HG03571 (cell line): ENCODE data around the gene C5AR1.
A peak's percentile ranks its signal among the peaks of the same experiment; 100 is the strongest.
"Not testable (repeated sequence)": the region's sequence is repeated elsewhere in the genome, so short reads cannot be mapped to it uniquely, and the experiment has no call there.

Experiments used
- ATAC-seq: cut with Tn5 transposase; IDR thresholded peaks from one replicate; pipeline ENCODE4 v1.9.1; 2021; ENCODE audit not compliant: unreplicated experiment

The C5AR1 gene

DNA sequence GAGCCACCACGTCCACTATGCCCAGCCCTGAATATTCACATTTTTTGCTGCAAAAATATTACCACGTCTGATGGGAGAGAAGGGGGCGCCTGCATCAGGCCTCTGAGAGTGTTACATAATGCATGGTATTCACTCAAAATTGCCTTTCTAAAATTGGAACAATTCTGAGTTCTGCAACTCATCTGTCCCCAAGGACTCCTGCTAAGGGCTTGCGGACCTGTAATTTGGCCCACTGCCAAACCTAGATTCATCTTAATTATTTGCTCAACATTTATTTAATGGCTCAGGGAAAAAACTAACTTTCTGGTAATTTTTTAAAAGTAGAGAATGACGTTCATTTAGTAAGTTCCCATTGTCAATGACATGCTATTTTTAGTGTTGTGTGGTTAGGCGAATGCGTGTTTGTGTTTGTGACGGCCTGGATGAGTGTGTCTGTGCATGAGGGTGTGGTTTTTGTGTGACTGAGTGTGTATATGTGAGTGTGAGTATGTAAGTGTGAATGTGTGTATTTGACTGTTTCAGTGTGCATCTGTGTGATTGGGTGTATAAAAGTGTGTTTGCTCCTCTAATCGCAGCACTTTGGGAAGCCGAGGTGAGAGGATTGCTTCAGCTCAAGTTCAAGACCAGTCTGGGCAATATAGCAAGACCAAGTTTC is 26.1 kb upstream of the C5AR1 start:
- no peak for ATAC-seq

DNA sequence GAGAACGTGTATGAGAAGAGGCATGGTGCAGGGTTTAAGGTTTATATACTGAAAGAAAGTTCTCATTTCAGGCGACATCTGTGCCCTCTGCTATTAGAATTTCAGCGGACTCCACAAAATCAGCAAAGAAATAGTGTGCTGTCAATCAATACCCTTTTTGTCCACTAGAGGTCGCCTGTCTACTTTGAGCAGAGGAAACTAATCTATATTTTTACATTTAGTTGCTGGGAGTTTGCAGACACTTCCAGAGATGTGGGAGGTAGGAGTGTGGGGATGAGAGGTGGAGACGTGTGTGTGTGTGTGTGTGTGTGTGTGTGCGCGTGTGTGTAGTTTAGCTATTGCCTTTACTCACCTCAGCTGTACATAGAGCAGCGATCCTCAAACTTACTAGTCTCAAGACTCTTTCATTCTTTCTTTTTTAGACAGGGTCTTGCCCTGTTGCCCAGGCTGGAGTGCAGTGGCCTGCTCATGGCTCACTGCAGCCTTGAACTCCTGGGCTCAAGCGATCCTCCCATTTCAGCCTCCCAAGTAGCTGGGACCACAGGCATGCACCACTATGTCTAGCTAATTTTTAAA is 25.2 kb upstream of the C5AR1 start:
- ATAC-seq: no peak

DNA sequence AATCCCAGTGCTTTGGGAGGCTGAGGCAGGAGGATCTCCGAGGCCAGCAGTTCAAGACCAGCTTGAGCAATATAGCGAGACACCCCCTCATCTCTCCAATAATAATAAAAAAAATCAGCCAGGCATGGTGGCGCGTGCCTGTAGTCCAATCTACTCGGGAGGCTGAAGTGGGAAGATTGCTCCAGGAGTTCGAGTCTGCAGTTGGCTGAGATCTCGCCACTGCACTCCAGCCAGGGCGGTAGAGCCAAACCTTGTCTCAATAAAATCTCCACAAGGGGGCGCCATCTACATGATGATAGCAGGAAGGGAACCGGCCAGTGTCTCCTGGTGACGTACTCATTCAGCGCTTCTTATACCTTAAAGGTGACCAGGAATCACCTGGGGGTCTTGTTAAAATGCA is 13.6 kb upstream of the C5AR1 start:
- peak; percentile 57 for ATAC-seq

DNA sequence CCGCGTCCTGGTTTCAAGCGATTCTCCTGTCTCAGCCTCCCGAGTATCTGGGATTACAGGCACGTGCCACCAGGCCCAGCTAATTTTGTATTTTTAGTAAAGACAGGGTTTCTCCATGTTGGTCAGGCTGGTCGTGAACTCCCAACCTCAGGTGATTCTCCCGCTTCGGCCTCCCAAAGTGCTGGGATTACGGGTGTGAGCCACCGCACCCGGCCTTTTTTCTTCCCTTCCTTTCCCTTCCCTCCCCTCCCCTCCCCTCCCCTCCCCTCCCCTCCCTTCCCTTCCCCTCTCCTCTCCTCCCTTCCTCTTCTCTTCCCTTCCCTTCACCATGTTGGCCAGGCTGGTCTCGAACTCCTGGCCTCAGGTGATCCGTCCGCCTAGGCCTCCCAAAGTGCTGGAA is 8.8 kb upstream of the C5AR1 start:
- not testable (repeated sequence) for ATAC-seq

DNA sequence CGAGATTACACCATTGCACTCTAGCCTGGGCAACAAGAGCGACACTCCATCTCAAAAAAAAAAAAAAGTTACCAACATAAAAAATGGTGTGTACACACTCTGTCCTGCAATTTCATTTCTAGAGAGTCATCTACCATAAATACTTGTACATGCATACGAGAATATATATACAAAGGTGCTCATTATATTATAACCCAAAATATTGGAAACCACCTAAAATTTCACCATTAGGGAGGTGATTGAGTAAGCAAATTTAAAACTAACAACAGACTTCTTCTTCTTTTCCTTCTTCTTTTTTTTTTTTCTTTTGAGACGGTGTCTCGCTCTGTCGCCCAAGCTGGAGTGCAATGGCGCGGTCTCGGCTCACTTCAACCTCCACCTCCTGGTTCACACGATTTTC is 7.4 kb upstream of the C5AR1 start:
- ATAC-seq: no peak

DNA sequence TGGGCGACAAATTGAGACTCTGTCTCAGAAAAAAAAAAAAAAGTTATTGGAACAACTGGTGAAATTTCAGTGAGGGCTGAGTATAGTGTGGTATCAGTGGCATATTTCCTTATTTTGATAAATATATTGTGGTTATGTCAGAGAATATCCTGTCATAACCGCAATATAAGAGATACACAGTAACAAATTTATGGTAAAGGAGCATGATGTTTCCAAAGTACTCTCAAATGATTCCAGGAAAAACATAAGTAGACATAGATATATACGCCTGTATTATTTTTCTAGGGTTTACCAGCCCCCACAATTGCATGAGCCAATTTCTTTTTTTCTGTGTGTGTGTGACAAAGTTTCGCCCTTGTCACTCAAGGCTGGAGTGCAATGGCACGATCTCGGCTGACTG is 5.7 kb upstream of the C5AR1 start:
- ATAC-seq: no peak

DNA sequence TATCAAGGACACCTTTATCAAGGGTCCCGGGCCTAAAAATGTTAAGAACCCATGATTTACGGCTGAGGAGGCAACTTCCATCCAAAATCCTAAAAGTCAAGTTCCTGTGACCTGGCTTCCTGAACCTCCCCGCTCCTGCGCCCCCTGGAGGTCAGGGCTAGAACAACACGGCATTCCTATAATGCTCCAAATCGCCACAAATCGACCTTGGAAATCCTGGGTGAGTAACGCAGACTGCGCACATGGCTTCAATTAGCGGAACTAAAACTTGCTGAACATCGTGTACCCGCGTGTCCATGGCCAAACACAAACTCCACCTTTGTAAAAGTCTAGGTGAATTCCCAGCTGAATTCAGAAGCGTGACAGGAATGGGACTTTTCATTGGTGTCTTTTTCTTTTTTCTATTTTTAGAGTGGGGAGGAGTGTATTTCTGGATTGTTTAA is 4.3 kb upstream of the C5AR1 start:
- ATAC-seq: no peak

DNA sequence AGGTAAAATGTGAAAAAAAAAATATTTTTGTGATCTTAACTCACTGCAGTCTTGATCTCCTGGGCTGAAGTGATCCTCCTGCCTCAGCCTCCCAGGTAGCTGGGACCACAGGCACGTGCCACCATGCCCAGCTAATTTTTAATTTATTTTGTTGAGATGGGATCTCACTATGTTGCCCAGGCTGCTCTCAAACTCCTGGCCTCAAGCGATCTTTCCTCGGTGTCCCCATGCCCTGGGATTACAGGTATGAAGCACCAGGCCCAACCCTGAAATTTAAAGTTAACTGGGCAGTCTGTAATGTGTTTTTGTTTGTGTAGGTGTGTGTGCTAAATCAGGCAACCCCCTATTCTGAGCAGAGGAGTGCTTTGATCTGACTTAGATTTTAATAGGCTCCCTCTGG is 3.4 kb upstream of the C5AR1 start:
- no peak for ATAC-seq

DNA sequence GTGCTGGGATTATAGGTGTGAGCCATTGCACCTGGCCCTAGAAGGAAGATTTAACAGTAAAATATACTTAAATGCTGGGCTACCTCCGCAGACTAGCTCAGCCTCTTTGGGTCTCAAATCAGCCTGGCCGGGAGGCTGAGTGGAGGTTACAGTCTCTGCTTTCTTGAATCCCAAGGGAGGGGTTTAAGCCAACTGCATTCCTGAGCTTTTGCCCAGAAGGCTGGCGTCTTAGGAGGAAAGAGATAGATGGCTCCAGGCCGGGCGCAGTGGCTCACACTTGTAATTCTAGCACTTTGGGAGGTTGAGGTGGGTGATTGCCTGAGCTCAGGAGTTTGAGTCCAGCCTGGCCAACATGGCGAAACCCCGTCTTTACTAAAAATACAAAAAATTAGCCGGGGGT is 623 bp upstream of the C5AR1 start:
- ATAC-seq: no peak

DNA sequence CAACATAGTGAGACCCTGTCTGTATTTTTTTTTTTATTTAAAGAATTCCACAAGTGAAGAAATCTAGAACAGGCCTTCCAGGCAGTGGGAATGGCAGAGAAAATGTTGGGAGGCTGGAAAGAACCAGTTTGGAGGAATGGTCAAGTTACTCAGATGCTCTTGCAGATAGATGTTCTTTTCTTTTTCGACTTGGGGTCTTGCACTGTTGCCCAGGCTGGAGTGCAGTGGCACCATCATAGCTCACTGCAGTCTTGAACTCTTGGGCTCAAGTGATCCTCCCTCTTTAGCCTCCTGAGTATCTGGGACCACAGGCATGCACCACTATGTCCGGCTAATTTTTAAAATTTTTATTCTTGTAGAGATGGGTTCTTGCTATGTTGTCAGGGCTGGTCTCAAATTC is 662 bp downstream of the C5AR1 start:
- no peak for ATAC-seq

DNA sequence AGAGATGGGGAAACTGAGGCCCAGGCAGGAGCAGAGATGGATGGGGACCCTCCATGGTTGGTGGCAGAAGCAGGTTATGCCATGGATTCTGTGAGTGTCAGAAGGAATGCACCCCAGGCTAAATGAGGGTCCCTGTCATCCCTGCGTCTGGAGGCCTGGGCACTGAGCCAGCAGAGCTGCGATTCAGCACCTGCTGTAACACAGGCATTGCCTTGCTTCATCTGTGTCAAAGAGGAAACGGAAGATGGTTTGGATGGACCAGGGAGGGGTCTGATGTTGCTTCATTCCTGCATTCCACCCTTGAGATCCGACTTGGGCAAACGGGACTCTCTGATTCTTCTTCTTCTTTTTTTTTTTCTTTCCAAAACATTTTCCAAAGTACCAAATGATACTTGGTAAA is 1.2 kb downstream of the C5AR1 start:
- ATAC-seq: no peak

DNA sequence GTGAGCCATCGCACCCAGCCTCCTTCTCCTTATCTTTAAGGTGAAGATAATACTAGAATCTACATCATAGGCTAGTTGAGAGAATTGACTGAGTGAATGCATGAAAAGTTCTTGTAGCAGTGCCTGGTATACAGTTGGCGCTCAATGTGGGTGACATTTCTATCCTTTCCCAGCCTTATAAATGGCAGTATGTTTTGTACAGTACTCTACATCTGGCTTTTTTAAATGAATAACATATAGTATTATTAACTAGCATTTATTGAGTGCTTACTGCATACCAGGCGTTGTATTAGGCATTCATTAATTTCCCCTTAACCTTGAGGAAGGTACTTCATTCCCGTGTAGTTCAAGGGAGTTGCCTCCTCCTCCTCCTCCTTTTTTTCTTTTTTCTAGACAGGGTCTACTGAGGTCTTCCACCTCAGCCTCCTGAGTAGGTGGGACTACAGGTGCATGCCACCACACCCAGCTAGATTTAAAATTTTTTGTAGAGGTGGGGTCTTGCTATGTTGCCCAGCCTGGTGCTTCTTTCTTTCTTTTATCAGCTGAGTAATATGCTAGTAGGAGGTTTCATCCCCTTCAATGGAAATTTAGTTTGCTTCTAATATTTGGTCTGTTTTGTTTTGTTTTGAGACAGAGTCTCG is 2.8 kb downstream of the C5AR1 start:
- no peak for ATAC-seq

DNA sequence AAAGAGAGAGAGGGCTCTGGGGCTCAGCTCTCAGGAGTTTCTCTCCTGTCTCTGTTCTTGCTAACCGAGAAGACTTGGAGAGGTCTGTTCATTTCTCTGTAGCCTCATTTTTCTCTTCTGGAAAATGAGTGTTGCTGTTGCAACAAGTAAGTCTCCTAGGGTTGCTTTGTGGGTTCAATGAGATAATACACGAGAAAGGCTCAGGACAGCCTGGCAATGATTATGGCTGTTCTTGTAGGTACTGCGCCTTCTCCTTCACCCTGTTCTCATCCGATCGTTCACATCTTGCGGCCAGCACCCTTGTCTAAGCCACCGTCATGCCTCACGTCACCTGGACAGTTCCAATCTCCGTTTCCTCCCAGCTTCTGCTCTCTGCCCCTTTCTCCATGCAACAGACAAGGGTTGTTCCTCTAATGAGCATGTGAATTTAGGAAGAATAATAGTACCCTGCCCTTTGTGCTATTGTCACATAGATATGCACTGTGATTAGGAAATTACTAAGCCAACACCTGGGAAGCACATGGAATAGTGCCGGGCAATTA is 4.2 kb downstream of the C5AR1 start:
- no peak for ATAC-seq

DNA sequence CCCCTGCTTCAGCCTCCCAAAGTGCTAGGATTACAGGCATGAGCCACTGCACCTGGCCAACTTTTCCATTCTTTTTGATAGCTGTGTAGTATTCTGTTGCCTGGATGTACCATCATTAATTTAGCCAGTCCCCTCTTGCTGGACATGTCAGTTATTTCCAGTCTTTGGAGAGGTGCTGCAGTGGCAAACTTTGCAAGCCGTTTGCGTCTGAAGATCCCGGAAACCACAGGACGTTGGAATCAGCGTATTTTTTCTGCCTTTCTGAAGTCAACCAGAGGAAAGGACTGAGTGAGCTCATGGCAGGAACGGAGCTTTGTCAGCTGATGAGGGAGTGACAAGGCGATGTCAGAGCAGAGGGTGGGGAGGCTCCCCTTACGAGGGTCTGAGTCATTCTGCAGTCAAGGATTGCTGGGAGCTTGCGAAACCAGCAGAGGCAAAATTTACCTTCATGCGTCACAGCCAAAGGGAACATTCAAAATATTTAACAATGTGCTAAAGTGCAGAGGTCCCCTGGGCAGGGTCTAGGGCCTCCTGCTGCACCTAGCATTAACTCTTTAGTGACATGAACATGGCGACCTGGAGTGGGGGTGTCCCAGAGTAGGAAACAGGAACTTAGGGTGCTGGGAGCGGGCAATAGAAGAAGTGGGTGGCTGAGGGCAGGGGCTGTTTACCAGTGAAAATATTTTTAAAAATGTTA is 5.6 kb downstream of the C5AR1 start:
- ATAC-seq: no peak

DNA sequence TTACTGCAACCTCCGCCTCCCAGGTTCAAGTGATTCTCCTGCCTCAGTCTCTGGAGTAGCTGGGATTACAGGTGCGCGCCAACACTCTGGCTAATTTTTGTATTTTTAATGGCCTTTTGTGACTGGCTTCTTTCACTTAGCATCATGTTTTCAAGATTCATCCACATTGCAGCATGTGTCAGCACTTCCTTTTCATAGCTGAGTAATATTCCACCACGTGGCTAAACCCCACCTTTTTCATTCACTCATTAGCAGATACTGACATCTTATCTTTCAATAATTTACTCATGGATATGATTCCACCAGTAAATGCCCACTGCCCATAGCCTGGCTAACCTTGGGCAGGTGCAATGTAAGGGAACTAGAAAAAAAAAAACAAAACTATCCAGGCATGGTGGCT is 6.9 kb downstream of the C5AR1 start:
- no peak for ATAC-seq

DNA sequence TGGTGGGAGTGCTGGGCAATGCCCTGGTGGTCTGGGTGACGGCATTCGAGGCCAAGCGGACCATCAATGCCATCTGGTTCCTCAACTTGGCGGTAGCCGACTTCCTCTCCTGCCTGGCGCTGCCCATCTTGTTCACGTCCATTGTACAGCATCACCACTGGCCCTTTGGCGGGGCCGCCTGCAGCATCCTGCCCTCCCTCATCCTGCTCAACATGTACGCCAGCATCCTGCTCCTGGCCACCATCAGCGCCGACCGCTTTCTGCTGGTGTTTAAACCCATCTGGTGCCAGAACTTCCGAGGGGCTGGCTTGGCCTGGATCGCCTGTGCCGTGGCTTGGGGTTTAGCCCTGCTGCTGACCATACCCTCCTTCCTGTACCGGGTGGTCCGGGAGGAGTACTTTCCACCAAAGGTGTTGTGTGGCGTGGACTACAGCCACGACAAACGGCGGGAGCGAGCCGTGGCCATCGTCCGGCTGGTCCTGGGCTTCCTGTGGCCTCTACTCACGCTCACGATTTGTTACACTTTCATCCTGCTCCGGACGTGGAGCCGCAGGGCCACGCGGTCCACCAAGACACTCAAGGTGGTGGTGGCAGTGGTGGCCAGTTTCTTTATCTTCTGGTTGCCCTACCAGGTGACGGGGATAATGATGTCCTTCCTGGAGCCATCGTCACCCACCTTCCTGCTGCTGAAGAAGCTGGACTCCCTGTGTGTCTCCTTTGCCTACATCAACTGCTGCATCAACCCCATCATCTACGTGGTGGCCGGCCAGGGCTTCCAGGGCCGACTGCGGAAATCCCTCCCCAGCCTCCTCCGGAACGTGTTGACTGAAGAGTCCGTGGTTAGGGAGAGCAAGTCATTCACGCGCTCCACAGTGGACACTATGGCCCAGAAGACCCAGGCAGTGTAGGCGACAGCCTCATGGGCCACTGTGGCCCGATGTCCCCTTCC is 10.5 kb downstream of the C5AR1 start:
- ATAC-seq: no peak

DNA sequence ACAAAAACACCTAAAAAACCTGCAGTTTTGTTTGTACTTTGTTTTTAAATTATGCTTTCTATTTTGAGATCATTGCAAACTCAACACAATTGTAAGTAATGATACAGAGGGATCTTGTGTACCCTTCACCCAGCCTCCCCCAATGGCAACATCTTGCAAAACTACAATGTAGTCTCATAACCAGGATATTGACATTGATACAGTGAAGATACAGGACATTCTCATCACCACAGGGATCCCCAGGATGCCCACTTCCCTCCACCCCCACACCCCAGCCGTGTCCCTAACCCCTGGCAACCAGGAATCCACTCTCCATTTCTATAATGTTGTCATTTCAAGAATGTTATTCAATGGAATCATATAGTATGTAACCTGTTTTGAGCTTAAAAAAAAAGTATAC is 12.0 kb downstream of the C5AR1 start:
- no peak for ATAC-seq

DNA sequence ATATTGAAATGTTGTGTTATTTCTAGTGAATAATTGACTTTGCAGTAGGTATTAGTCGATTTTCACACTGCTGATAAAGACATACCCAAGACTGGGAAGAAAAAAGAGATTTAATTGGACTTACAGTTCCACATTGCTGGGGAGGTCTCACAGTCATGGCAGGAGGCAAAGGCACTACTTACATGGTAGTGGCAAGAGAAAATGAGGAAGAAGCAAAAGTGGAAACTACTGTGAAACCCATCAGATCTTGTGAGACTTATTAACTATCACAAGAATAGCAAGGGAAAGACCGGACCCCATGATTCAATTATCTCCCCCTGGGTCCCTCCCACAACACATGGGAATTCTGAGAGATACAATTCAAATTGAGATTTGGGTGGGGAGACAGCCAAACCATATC is 12.4 kb downstream of the C5AR1 start:
- ATAC-seq: no peak

DNA sequence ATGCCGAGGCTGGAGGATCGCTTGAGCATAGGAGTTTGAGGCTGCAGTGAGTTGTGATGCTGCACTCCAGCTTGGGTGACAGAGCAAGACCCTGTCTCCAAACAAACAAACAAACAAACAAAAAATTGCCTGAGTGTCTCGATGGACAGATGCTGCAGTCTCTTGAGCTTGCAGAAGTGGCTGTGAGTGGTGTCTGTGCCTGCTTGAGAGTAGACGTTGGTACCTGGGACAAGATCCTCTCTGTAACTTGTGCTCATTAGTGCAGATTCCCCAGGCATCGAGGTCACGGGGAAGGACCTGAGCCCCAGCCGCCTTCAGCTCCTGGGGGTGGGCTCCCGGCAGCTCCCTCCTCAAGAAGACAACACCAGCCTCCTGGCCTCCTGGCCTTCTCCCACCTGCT is 13.7 kb downstream of the C5AR1 start:
- no peak for ATAC-seq

DNA sequence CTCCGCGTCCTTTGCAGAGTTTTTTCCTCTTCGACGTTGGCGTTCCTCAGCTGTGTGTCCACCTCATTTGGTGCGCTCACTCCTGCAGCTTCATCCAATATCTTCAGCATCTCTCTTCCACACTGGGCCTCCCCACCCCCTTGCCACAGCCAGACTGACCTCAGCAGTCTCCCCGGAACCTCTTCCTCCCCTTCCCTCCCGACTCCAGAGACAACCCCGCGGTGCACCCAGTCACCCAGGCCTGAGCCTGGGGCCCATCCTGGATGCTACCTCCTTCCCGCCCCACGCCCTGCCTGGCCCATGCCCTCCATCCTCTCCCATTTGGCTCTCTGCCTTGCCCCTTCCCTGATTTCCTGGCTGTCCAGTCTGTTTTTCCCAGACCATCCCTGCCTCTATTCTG is 14.2 kb downstream of the C5AR1 start:
- ATAC-seq: no peak

DNA sequence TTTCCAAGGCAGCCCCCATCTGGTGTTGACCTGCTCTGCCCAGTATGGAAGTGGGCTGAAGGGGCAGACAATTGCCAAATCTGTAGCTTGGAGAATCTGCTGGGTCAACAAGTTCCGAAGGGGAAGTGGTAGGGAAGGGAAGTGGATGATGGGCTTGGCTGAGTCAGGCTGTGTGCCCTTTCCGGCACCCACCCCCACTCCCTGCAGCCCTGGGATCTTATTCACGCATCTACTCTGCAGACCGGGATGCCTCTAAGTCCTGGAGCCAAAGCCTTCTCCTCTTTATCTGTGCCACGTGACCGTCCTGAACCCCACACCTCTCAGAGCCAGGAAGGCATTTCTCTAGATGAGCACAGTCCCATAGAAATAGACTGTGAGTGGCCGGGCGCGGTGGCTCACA is 14.8 kb downstream of the C5AR1 start:
- no peak for ATAC-seq
